CD14-positive monocyte (primary cell): ENCODE measurements around the gene RANBP17. TPM values are rescaled to one million over a fixed set of nuclear protein-coding genes. Genes with fewer than 3 reads are reported as not detected.

ENCODE experiments used
- DNase-seq, 3 donors: peaks; one replicate each; pipeline ENCODE4 v3.0.0-alpha.2; 2011 to 2022
- H2AFZ ChIP-seq: 2 replicates; pipeline ENCODE4 v1.6.0; 2012; ENCODE audit warnings: mild to moderate bottlenecking, low read depth, low read length, inconsistent platforms; ENCODE audit not compliant: insufficient read depth, poor library complexity, severe bottlenecking
- H3K27ac ChIP-seq, 2 donors: 1 replicate in 1 of 2; 2 replicates in 1 of 2; pipeline ENCODE4 v1.5.1; 2012 to 2013; ENCODE audit warnings: low read length in 2 of 2, control low read depth in 1 of 2, inconsistent platforms in 1 of 2, low read depth in 1 of 2, mild to moderate bottlenecking in 1 of 2
- H3K27me3 ChIP-seq, 2 donors: one replicate each; pipeline versions ENCODE4 v1.6.0 to v1.6.1; 2011 to 2013; ENCODE audit warnings: low read length in 2 of 2; ENCODE audit not compliant: control insufficient read depth in 2 of 2, insufficient read depth in 2 of 2
- H3K36me3 ChIP-seq, 2 donors: replicated peaks in 1 of 2; 1 replicate in 1 of 2; 2 replicates in 1 of 2; pipeline versions ENCODE4 v1.5.1 to v1.6.1; 2012 to 2013; ENCODE audit warnings: low read length in 2 of 2, control low read depth in 1 of 2, inconsistent platforms in 1 of 2, mild to moderate bottlenecking in 1 of 2; ENCODE audit not compliant: insufficient read depth in 2 of 2, control insufficient read depth in 1 of 2
- H3K4me1 ChIP-seq, 2 donors: 1 replicate in 1 of 2; 2 replicates in 1 of 2; pipeline versions ENCODE4 v1.5.1 to v1.6.1; 2012 to 2013; ENCODE audit warnings: low read length in 2 of 2, control low read depth in 1 of 2, inconsistent platforms in 1 of 2, mild to moderate bottlenecking in 1 of 2, moderate library complexity in 1 of 2; ENCODE audit not compliant: insufficient read depth in 2 of 2, control insufficient read depth in 1 of 2
- H3K4me2 ChIP-seq: replicated peaks from 2 replicates; pipeline ENCODE3; 2012; ENCODE audit warnings: low read length, moderate library complexity, mild to moderate bottlenecking; ENCODE audit not compliant: poor library complexity, severe bottlenecking; ENCODE audit errors: extremely low read depth
- H3K4me3 ChIP-seq, 3 experiments: fragments of 200-600 bp in 1 of 3; sonication (generic) in 1 of 3; replicated peaks in 1 of 3; 1 replicate in 2 of 3; 2 replicates in 1 of 3; pipeline ENCODE4 v1.5.1; 2011 to 2013; ENCODE audit warnings: low read length in 3 of 3, mild to moderate bottlenecking in 3 of 3, control low read depth in 2 of 3, low read depth in 2 of 3, inconsistent platforms in 1 of 3, moderate library complexity in 1 of 3
- H3K79me2 ChIP-seq: 2 replicates; pipeline ENCODE4 v1.6.0; 2012; ENCODE audit warnings: mild to moderate bottlenecking, control low read depth, inconsistent platforms, low read length, moderate library complexity; ENCODE audit not compliant: insufficient read depth
- H3K9ac ChIP-seq: 2 replicates; pipeline ENCODE4 v1.6.0; 2017; ENCODE audit warnings: low read length, mild to moderate bottlenecking; ENCODE audit not compliant: insufficient read depth, poor library complexity, severe bottlenecking
- H3K9me3 ChIP-seq, 2 donors: replicated peaks in 1 of 2; 1 replicate in 1 of 2; 2 replicates in 1 of 2; pipeline versions ENCODE4 v1.5.1 to v1.6.1; 2012 to 2013; ENCODE audit warnings: low read length in 2 of 2, control low read depth in 1 of 2; ENCODE audit not compliant: control insufficient read depth in 1 of 2, insufficient read depth in 1 of 2
- H4K20me1 ChIP-seq: 2 replicates; pipeline ENCODE4 v1.6.0; 2012; ENCODE audit warnings: mild to moderate bottlenecking, low read length, control low read depth, moderate library complexity; ENCODE audit not compliant: insufficient read depth
- H3K27ac Mint-ChIP-seq, 7 donors: one replicate each; pipeline ENCODE4 v1.8.0; 2020; ENCODE audit warnings: mild to moderate bottlenecking in 7 of 7, mixed read lengths in 7 of 7, moderate library complexity in 6 of 7, inconsistent platforms in 2 of 7
- H3K27me3 Mint-ChIP-seq, 3 donors: one replicate each; pipeline ENCODE4 v1.8.0; 2021 to 2022; ENCODE audit warnings: low read depth in 3 of 3, mild to moderate bottlenecking in 3 of 3, mixed read lengths in 3 of 3, moderate library complexity in 3 of 3, inconsistent platforms in 1 of 3
- H3K36me3 Mint-ChIP-seq, 2 donors: one replicate each; pipeline ENCODE4 v1.8.0; 2020; ENCODE audit warnings: mixed read lengths in 2 of 2, inconsistent platforms in 1 of 2, mild to moderate bottlenecking in 1 of 2
- H3K4me1 Mint-ChIP-seq: one replicate; pipeline ENCODE4 v1.8.0; 2020; ENCODE audit warnings: mild to moderate bottlenecking, mixed read lengths
- H3K4me3 Mint-ChIP-seq, 2 donors: one replicate each; pipeline ENCODE4 v1.8.0; 2020; ENCODE audit warnings: mild to moderate bottlenecking in 2 of 2, mixed read lengths in 2 of 2, moderate library complexity in 1 of 2
- H3K9me3 Mint-ChIP-seq, 7 donors: one replicate each; pipeline ENCODE4 v1.8.0; 2020 to 2022; ENCODE audit warnings: mixed read lengths in 7 of 7, mild to moderate bottlenecking in 6 of 7, moderate library complexity in 6 of 7, inconsistent platforms in 2 of 7
- CTCF ChIP-seq: fragments of 200-600 bp; IDR thresholded peaks from one replicate; pipeline ENCODE4 v1.8.0; 2022; ENCODE audit warnings: antibody characterized with exemption, mild to moderate bottlenecking
- WGBS: methylation state at CpG from one replicate; pipeline ENCODE4 v1.1.5; 2013; ENCODE audit warnings: missing lambda C conversion rate; ENCODE audit not compliant: insufficient coverage; 5-methylcytosine and 5-hydroxymethylcytosine counted together
- intact Hi-C, 2 donors: fragments of 100-400 bp; cut with micrococcal nuclease; formaldehyde crosslinking; loops; one replicate each; pipeline versions ENCODE4 v1.15.0 to v1.15.1; 2023
- polyA plus RNA-seq, 3 donors: library from polyadenylated mRNA; depleted of rRNA in 1 of 3; unstranded in 2 of 3; stranded (reverse) in 1 of 3; fragments of 300-500 nt in 2 of 3; fragments of >200 nt in 1 of 3; fragmentation: Illumina TruSeq in 2 of 3; gene quantifications; 1 replicate in 2 of 3; 2 replicates in 1 of 3; pipeline ENCODE4 v1.2.3, GENCODE V29; 2012 to 2021

The RANBP17 gene
- polyA plus RNA-seq, 3 donors = 0.07 to 0.13 TPM; not detected in 1

GRCh38 chr5:170886210-170886894 lies 24.5 kb downstream of the RANBP17 start:
- no peaks in the 10 kb centered on the region for H3K79me2 ChIP-seq
- H3K27me3 ChIP-seq = no peaks in the 10 kb centered on the region
- H3K9me3 ChIP-seq = no peaks in the 10 kb centered on the region
- H3K4me1 ChIP-seq = no peaks in the 10 kb centered on the region
- H3K4me2 ChIP-seq = no peak overlapping the region
- Mint-ChIP-seq H3K4me3 (no peak overlapping the region), H3K9me3 (peaks cover 0 to 2% (median 0%) of the 10 kb centered on the region in 7 donors), H3K4me1 (no peaks in the 10 kb centered on the region), H3K36me3 (no peaks in the 10 kb centered on the region), H3K27me3 (no peaks in the 10 kb centered on the region), H3K27ac (no peak overlapping the region)
- WGBS = no CpG with 5 or more reads among the region's 3 CpGs
- H4K20me1 ChIP-seq = no peaks in the 10 kb centered on the region
- H3K9ac ChIP-seq = no peak overlapping the region
- no peak for TF ChIP-seq CTCF
- H3K4me3 ChIP-seq = no peak overlapping the region
- H3K27ac ChIP-seq = no peak overlapping the region
- H3K36me3 ChIP-seq = no peaks in the 10 kb centered on the region
- intact Hi-C loops = no loop called here
- DNase-seq = no peak
- H2AFZ ChIP-seq = no peak overlapping the region

GRCh38 chr5:170892196-170892595 lies 30.4 kb downstream of the RANBP17 start:
- Histone ChIP-seq H3K4me1 (no peaks in the 10 kb centered on the region), H3K79me2 (no peaks in the 10 kb centered on the region), H3K4me3 (no peak overlapping the region), H3K27me3 (no peaks in the 10 kb centered on the region), H3K9ac (no peak overlapping the region), H3K4me2 (no peak overlapping the region), H4K20me1 (no peaks in the 10 kb centered on the region), H2AFZ (no peak overlapping the region), H3K36me3 (no peaks in the 10 kb centered on the region), H3K9me3 (no peaks in the 10 kb centered on the region), H3K27ac (no peak overlapping the region)
- no peaks in the 10 kb centered on the region for H3K27me3 Mint-ChIP-seq
- DNase-seq = no peak
- intact Hi-C loops = no loop called here
- H3K27ac Mint-ChIP-seq = no peak overlapping the region
- TF ChIP-seq CTCF = no peak
- WGBS = no CpG with 5 or more reads among the region's 2 CpGs
- H3K36me3 Mint-ChIP-seq = no peaks in the 10 kb centered on the region
- H3K9me3 Mint-ChIP-seq = peaks cover 0 to 2% (median 0%) of the 10 kb centered on the region in 7 donors
- H3K4me1 Mint-ChIP-seq = no peaks in the 10 kb centered on the region
- H3K4me3 Mint-ChIP-seq = no peak overlapping the region
